Measurements from ENCODE around the gene GIGYF1.

- TF ChIP-seq CEBPB (IDR thresholded peaks at IDR 0.05; ENCODE audit: borderline replicate concordance, low read depth, low read length) (no peak), NR2F6 (IDR thresholded peaks at IDR 0.05) (no peak), NR2F6 (CRISPR knock-in tag; IDR thresholded peaks at IDR 0.05) (no peak), FOXM1 (CRISPR knock-in tag; IDR thresholded peaks at IDR 0.05) (no peak)
Measured at GRCh38 chr7:100642534-100642907, 51.5 kb downstream of the GIGYF1 start.

Data from HepG2 (cell line).